Activated effector memory CD4-positive, alpha-beta T cell treated with anti-CD3 and anti-CD28 coated beads, Interleukin-2, amount 50 U/mL, for 16 hours (primary cell): Measurements from ENCODE around the gene PLEKHJ1.

Experiments used
- DNase-seq: peaks from one replicate; pipeline ENCODE4 v3.0.0-alpha.2; 2020

Gene PLEKHJ1

DNA sequence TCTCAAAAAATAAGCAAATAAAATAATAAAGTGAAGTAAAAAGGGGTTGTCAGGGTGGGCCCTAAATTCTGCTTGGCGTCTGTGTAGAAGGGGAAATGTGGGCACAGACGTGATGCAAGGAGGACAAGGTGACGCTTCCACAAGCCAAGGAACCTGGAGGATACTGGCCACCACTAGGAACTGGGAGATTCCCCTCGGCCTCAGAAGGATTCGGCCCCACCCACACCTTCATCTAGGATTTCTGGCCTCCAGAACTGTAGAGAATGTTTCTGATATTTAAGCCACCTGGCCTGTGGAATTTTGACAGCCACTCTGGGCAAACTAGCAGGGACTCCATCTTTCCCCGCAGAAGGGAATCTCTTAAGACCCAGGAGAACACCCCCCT is 1.1 kb downstream of the PLEKHJ1 start:
- DNase-seq, result no peak

GRCh38 chr19:2233601-2234280 is 2.4 kb downstream of the PLEKHJ1 start:
- no peak for DNase-seq

DNA sequence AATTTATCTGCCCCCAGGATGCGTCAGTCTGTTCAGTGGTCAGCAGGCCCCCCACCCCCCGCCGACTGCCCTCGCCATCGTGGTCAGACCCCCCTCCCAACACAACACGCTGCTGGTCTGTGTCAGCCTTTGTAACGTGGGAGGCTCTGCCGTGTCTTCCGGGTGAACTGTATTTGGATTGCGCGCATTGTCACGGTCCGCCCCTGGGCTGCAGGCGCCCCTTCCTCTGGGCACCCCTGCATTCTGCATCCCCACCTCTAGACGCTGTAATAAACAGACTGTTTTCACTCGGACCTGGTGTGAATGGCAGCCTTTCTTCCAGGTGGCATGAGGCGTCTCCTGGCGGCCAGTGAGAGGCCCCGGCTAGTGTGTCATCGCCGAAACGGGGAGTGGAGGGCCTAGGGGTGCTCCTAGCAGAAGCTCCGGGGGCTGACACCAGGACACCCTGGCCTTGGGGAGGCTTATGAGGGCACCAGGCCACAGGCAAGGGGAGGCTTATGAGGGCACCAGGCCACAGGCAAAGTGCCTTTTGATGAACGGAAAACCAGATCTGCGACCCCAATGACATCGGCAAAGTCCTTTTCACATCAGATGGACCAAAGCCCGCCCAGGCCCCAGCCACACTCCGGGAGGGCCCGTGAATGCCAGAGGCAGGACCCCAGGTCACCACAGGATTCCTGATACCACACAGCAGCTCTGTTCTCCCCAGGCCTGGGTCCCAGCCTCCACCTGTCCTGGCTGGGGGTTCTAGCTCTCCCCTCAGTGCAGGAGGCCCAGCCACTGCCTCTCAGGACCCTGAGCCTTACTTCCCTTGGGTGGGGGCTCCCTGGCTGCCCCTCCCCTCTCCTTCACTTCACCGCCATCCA is 3.6 kb downstream of the PLEKHJ1 start:
- no peak for DNase-seq

DNA sequence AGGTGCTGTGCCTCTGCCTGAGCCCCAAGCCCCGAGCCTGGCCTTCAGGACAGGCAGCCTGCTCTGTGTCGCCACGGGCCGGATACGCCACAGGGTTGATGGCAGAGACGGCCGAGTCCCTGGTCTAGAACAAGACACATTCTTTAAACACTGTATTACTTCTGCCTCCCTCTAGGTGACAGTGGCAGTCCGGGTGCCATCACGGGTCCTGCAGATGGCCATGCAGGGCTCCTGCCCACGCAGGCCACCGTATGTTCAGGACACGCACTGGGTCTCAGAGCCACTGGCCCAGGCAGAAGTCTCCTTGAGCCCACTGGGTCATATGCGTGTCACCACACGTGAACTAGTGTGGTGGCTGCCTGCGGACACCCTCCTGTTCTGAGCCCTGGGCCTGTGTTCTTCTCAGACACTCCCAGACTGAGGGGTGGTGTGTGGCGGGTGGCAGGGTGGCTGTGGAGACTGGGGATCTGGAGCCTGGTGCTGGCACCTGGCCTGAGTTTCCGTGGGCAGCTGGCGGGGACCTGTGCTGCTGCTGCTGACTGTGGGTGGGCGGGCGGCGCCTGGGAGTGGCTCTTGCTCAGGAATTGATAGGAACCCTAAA is 4.4 kb downstream of the PLEKHJ1 start:
- DNase-seq, result no peak

DNA sequence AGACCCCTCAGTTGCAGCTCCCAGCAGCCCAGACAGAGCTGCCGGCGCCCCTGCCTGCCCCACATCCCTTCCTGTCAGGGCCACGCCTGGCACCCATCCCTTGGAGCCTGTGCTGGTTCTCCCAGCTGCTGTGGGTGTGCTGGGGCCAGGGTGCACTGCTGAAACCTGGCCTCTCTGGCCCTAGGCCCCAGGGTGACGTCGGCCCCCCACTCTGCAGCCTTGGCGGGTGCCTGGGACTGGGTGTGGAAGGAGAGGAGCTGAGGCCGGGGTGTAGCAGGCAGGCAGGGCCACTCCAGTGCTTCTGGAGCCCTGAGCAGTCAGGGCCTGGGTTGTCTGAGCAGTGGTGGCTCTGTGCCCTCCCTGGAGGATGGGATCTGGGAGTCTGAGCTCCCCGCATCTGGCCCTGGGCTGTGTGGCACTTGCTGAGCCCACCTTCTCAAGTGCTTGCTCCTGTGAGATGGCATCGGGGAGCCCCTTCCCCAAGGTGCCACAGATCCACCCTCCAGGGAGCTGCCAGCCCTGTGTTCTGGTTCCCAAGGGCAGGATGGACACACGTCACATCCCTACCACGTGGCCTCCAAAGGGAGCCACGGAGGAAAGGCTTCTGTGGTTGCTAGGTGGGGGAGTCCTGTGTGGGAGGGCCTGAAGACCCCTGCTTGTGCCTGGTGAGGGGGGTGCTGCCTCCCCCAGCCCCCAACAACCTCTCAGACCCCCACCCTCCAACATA is 5.2 kb downstream of the PLEKHJ1 start:
- no peak for DNase-seq

DNA sequence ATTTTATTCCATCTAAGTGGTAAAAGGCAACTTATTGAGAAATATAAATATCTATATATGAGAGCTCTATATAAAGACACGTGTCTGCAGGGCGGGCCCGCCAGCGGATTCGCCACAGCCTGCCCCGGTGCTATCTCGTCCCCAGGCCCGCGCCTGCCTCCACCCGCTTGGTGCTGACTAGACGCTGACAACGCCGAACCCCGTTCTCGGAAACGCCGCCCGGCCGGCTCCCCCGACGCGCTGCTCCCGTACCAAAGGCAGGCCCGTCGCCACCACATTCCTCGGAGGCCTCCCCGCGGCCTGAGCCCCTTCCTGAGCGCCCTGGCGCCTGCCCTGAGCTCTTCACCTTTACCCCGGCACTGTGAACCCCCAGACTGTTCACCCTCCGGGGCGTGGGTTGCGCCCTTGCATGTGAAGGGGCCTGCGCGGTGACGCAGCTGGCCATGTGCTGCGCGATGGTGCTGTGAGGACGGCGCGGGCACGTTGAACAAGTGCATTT is 6.0 kb downstream of the PLEKHJ1 start:
- no peak for DNase-seq

- no peak for DNase-seq
These were observed 6.8 kb downstream of the PLEKHJ1 start for GRCh38 chr19:2229103-2230032.

DNA sequence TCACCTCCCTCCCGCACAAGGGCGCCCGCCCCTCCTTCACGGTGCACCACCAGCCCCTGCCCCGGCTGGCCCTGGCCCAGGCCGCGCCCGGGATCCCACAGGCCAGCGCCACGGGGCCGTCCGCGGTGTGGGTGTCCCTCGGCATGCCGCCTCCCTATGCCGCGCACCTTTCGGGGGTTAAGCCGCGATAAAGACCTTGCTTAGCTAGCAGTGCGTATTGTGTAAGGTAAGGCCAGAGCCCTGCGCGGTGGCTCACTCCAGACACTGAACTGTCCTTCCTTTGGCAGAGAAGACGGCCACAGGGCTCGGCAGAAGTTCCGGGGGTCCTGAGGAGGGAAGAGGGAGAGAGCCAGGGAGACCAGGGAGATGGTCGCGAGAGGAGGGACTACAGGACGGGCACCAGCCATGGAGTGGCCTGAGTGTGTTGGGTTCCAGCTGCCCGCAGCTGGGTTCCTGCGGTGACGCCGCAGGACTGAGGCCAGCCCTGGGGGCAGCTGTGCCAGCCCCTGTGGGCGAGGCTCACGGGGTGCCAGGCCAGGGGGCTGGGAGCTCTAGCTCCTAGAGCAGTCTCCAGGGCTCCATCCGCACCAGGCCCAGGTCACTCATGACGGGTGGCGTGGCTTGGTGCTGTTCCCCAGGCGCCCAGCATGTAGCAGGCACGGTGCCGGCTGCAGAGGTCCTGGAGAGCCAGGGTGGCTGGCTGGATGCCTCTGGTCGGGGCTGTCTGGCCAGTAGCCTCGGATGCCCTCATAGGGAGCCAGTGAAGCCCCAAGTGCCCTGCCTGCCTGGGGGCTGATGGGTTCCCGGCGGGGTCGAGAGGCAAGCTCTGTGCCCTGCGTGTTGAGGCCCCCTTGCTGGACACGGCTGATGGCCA is 7.7 kb downstream of the PLEKHJ1 start:
- DNase-seq, result no peak

GRCh38 chr19:2227415-2228156 is 8.5 kb downstream of the PLEKHJ1 start:
- no peak for DNase-seq

GRCh38 chr19:2226840-2227360 is 9.2 kb downstream of the PLEKHJ1 start:
- DNase-seq, result no peak

GRCh38 chr19:2226051-2226839 is 9.9 kb downstream of the PLEKHJ1 start:
- DNase-seq, result no peak

DNA sequence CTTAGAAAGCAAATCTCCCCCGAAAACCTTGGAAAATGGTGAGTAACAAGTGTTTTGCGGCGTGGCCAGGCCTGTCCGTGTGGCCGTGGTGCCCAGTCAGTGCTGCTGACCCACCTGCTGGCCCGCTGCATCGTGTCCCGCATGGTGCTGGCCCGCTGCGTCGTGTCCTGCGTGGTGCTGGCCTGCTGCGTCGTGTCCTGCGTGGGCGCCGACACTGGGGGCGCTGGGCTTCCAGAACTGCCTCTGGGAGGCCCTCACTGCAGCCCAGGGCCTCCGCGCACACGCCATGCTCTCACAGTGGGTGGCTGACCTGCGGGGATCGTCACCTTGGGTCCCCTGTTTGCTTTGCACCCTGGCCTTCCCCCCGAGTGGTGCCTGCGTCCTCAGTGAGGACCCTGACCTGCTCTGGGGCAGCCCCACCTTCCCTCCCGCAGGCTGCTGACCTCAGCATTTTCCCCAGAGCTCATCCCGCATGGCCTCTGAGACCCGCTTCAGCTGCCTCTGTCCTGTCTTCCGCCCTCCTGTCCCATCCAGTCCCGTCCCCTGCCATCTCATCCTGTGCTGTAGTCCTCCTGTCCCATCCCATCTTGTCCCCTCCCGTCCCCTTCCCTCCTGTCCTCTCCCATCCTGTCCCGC is 10.6 kb downstream of the PLEKHJ1 start:
- no peak for DNase-seq

GRCh38 chr19:2224754-2225349 is 11.3 kb downstream of the PLEKHJ1 start:
- DNase-seq, result no peak

GRCh38 chr19:2223959-2224358 is 12.2 kb downstream of the PLEKHJ1 start:
- DNase-seq, result no peak

- DNase-seq, result no peak
These were observed 12.7 kb downstream of the PLEKHJ1 start for GRCh38 chr19:2223391-2223790.

DNA sequence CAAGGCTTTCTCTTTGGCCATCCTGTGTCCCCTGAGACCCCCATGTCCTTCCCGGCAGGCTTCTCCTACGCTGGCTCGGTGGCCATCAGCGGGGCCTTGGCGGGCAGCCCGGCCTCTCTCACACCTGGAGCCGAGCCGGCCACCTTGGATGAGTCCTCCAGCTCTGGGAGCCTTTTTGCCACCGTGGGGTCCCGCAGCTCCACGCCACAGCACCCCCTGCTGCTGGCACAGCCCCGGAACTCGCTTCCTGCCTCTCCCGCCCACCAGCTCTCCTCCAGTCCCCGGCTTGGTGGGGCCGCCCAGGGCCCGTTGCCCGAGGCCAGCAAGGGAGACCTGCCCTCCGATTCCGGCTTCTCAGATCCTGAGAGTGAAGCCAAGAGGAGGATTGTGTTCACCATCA is 14.2 kb downstream of the PLEKHJ1 start:
- DNase-seq, result no peak

DNA sequence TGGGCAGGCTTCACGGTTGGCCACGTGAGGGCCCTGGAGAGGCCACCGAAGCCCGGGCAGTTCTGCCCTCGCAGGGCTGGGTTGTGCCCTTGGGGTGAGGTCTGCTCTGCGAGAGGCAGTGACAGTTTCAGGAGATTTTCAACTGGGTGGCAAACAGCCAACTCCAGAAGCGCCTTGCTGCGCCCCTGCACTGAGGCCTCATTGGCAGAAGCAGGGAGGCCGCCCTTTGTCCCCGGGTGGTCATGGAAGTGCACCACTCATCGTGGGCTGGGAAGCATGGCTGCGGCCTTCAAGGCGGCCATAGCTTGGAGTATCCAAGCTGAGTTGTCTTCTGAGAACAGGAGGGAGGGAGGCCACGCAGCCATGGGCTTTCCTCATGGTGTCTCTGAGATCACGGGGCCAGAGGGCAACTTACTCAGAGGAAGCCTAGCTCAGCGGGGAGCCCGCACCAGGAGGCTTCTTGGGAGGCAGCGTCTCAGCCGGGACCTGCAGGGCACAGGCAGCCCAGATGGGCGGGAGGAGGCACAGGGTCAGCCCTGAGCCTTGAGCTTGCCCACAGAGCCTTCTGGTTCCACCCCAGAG is 14.8 kb downstream of the PLEKHJ1 start:
- DNase-seq, result no peak

- no peak for DNase-seq
These were observed 16.4 kb downstream of the PLEKHJ1 start for GRCh38 chr19:2219726-2220125.
